BE2C (cell line): ENCODE results near the gene NXPH4.

ENCODE experiments used
- DNase-seq: peaks from one replicate; pipeline ENCODE4 v3.0.0-alpha.2; 2020
- H3K27me3 ChIP-seq: fragments of 250-450 bp; sonication (Bioruptor Pico); 2 replicates; pipeline ENCODE4 v1.5.1; 2020; ENCODE audit warnings: mild to moderate bottlenecking
- H3K36me3 ChIP-seq: fragments of 250-450 bp; sonication (Bioruptor Pico); 2 replicates; pipeline ENCODE4 v1.5.1; 2020; ENCODE audit warnings: mild to moderate bottlenecking
- H3K4me1 ChIP-seq: fragments of 250-450 bp; sonication (Bioruptor Pico); 2 replicates; pipeline ENCODE4 v1.5.1; 2020
- H3K4me3 ChIP-seq: 2 replicates; pipeline ENCODE4 v1.5.1; 2011; ENCODE audit warnings: low read depth, low read length
- H3K9me3 ChIP-seq: fragments of 250-450 bp; sonication (Bioruptor Pico); 2 replicates; pipeline ENCODE4 v1.5.1; 2020
- CTCF ChIP-seq: IDR thresholded peaks from 2 replicates; pipeline ENCODE4 v1.5.1; 2012; ENCODE audit warnings: mild to moderate bottlenecking, low read depth, low read length

NXPH4 gene

GRCh38 chr12:57262126-57262822, 45.7 kb downstream of the NXPH4 start:
- no peak overlapping the region for H3K4me3 ChIP-seq
- no peaks in the 10 kb centered on the region for H3K27me3 ChIP-seq
- H3K9me3 ChIP-seq = no peaks in the 10 kb centered on the region
- H3K4me1 ChIP-seq = peaks cover 7% of the 10 kb centered on the region; the same call in 1 of the 2 replicates
- DNase-seq = no peak
- TF ChIP-seq CTCF = no peak
- peaks cover 37% of the 10 kb centered on the region for H3K36me3 ChIP-seq

- no peak for TF ChIP-seq CTCF
Observed at GRCh38 chr12:57263096-57263495, 46.5 kb downstream of the NXPH4 start.

GRCh38 chr12:57266681-57267080, 50.1 kb downstream of the NXPH4 start:
- Histone ChIP-seq H3K27me3 (no peaks in the 10 kb centered on the region), H3K36me3 (peaks cover 14% of the 10 kb centered on the region; the same call in 1 of the 2 replicates), H3K4me3 (no peak overlapping the region), H3K9me3 (no peaks in the 10 kb centered on the region), H3K4me1 (peaks cover 11% of the 10 kb centered on the region; the same call in 1 of the 2 replicates)
- DNase-seq = no peak
- no peak for TF ChIP-seq CTCF

More at GRCh38 chr12:57263096-57263495, 46.5 kb downstream of the NXPH4 start:
- Histone ChIP-seq H3K27me3 (no peaks in the 10 kb centered on the region), H3K4me3 (no peak overlapping the region), H3K9me3 (no peaks in the 10 kb centered on the region), H3K36me3 (peaks cover 32% of the 10 kb centered on the region), H3K4me1 (peaks cover 7% of the 10 kb centered on the region; the same call in 1 of the 2 replicates)
- no peak for DNase-seq

GRCh38 chr12:57268264-57268663, 51.7 kb downstream of the NXPH4 start:
- no peak for DNase-seq
- Histone ChIP-seq H3K4me1 (peaks cover 22% of the 10 kb centered on the region), H3K27me3 (no peaks in the 10 kb centered on the region), H3K36me3 (peaks cover 14% of the 10 kb centered on the region; the same call in 1 of the 2 replicates), H3K4me3 (no peak overlapping the region), H3K9me3 (no peaks in the 10 kb centered on the region)
- no peak for TF ChIP-seq CTCF

GRCh38 chr12:57270966-57271470, 54.4 kb downstream of the NXPH4 start:
- Histone ChIP-seq H3K4me3 (no peak overlapping the region), H3K36me3 (peaks cover 8% of the 10 kb centered on the region; the same call in 1 of the 2 replicates), H3K9me3 (no peaks in the 10 kb centered on the region), H3K4me1 (peaks cover 20% of the 10 kb centered on the region), H3K27me3 (no peaks in the 10 kb centered on the region)
- TF ChIP-seq CTCF = peak; percentile 25; the same call in 1 of the 2 replicates
- no peak for DNase-seq
